Activated CD8-positive, alpha-beta memory T cell treated with anti-CD3 and anti-CD28 coated beads, Interleukin-2, amount 50 U/mL, for 24 hours (primary cell): Measurements from ENCODE around the gene MYBPC3.

ENCODE experiments used
- DNase-seq: peaks from one replicate; pipeline ENCODE4 v3.0.0-alpha.2; 2020; ENCODE audit errors: extremely low read depth

MYBPC3 gene

DNA sequence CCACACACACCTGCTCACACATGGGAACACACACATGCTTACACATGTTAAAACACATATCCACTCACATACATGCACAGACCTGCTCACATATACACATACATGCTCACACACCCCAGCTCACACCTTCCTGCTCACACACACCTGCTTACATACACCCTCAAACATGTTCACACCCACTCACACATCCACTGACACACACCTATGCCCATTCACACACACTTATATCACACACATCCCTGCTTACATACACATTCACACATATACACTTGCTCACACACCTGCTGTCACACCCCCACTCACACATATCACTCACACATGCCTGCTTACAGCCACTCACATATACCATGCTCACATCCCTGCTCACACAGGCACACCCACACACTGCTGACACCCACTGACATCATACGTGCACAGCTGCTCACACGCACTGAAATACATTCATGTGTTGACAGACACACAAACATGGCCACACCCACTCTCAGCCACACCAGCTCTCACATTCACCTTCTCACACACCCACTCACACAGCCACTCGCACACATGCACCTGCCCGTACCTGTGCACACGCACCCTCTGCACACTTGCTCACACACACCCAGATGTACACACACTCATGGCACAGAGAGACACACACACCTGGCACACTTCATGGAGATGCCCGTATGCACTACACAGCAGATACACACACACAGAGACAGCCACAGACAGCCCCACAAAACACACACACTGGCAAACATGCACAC is 5.7 kb upstream of the MYBPC3 start:
- no peak for DNase-seq

DNA sequence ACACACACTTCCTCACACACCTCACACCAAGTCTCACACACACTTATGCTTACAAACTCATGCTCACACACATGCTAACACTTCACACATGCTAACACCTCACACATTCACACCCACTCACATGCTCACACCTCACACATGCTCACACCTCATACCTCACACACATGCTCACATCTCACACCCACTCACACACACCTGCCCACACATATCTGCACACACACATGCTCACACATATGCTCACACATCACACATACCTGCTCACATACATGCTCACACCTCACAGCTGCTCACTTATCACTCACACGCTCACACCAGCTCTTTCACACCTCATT is 4.5 kb upstream of the MYBPC3 start:
- no peak for DNase-seq

DNA sequence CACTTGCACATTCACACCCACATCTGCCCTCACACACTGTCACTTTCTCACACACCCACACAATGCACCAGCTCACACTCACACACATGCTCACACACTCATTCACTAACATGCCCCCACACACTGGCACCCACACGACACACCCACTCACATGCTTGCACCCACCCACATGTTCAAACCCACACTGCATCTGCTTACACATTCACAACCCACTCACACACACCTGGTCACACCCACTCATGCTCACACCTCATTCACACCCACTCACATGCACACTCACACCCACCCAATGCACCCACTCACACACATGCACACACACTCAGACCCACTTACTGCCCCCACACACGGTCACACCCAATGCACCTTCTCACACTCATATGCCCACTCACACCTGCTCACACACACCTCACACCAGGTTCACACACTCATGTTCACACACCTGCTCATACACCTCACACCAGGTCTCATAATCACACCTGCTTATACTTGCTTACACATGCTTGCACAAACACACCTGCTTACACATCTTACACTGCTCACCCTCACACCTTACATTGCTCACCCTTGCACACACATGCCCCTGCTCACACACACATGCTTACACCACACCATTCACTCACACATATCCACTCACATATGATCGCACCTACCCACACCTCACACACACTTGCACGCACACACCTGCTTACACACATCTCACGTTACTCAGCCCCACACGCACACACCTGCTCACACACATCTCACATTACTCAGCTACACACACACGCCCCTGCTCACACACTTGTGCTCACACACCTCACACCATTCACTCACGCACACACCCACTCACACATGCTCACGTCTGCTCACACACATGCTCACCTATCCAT is 3.9 kb upstream of the MYBPC3 start:
- DNase-seq: no peak

GRCh38 chr11:47355283-47356128 is 3.0 kb upstream of the MYBPC3 start:
- DNase-seq: no peak

DNA sequence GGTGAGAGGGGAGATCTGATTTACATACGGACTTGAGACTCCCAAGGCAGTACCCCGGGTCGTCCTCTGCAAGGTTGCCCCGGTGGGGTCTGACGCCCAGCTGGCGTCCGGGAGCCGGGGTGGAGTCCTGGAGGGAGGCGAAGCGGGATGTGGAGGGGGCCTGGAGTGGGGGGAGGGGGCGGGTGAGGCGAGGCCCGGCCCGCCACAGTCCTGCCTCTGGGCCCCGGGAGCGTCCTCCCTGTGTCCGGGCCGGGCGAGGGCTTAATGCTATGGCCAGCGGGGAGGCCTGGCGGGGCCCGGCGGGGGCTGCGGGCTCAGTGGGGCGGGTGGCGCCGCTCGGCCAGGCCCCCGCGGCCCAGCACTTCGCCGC is 2.4 kb upstream of the MYBPC3 start:
- no peak for DNase-seq

GRCh38 chr11:47353978-47354774 is 1.7 kb upstream of the MYBPC3 start:
- no peak for DNase-seq

DNA sequence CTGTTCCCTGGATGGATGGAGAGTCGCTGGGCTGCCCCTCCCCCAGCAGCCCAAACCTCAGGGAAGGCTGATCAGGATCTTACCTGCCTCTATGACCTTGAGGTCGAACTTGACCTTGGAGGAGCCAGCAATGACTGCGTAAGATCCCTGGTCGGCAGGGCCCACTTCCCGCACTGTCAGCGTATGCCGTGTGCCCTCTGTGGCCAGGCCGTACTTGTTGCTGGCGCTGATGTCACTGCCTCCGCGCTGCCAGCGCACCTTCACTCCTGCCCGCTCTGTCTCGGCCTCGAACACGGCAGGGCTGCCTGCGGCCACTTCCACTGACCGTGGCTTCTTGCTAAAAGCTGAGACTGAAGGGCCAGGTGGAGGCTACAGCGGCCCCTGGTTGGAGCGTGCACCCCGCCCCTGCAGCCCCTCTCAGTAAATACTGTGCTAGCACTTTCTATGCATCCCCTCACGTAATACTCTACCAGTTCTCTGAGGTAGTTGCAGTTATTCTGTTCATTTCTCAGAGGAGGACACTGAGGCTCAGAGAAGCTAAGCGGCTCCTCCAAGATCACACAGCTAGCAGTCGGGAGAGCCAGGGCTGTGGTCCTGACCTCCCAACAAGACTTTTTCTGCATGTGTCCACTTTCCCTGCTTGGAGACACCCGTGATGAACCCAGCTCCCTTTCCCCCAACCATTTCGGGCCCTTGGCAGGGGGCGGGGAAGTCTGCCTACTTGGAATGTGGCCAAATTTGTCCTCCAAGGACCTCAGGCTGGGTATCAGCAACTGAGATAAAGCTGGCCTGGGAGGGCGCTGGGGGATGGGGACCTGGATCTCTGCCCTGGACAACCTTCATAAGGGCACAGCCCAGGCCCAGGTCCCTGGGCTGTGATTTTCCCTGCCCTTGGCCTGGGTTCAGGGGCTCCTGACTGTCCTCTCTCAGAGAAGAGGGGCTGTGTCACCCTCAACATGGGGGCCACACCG is 1.1 kb downstream of the MYBPC3 start:
- no peak for DNase-seq

DNA sequence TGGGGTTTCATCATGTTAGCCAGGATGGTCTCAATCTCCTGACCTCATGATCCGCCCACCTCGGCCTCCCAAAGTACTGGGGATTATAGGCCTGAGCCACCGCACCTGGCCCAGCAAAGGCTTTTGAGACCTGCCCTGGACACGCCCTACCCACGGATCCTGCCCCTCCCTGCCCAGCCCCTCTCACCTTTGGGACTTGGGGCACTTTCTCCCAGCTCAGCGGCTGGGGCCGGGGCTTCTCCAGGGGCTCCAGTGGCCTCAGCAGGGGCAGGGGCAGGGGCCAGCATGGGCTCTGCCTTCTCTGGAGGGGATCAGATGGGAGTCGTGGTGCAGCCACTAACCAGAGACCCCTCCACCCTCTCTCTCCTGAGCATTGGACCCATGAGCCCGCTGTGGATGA is 2.2 kb downstream of the MYBPC3 start:
- DNase-seq: no peak

GRCh38 chr11:47349521-47350095 is 2.9 kb downstream of the MYBPC3 start:
- no peak for DNase-seq

DNA sequence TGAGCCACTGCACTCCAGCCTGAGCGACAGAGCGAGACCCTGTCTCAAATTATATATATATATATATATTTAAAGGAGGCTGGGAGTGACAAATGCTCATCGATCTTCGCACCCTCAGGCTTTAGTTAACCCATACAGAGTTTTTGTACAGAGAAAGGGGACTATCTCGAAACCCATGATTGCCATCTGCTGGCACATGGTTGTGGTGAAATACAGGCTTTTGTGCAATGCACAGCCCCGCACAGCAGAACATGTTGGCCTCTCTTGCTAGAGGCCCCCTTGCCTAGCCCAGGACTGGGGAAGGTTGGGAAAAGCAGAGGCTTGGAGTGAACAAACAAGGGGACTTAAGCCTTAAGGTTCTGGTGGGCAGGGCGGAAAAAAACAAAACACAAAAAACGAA is 3.6 kb downstream of the MYBPC3 start:
- DNase-seq: no peak

DNA sequence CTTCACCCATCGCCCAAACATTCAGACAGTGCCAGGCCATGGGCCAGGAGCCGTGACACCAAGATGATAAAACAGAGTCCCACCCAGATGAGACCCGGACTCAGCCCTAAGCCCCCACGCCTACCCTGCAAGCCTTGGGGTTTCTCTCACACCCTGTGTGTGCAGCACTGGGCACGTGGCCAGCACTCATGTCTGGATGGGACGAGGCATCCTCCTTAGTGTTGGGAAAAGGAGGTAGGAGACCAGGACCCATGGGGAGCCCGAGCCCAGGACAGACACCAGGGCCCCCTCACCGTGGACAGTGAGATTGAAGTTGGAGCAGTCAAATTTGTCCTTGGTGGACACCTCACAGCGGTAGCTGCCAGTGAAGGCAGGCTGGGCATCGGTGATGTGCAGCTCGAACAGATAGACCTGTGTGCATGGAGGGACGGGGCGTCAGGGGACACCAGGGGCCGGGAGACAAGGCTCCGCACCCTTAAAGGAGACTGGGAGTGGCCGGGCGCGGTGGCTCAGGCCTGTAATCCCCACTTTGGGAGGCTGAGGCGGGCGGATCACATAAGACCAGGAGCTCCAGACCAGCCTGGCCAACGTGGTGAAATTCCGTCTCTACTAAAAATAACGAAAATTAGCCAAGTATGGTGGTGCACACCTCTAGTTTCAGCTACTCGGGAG is 4.2 kb downstream of the MYBPC3 start:
- DNase-seq: no peak

DNA sequence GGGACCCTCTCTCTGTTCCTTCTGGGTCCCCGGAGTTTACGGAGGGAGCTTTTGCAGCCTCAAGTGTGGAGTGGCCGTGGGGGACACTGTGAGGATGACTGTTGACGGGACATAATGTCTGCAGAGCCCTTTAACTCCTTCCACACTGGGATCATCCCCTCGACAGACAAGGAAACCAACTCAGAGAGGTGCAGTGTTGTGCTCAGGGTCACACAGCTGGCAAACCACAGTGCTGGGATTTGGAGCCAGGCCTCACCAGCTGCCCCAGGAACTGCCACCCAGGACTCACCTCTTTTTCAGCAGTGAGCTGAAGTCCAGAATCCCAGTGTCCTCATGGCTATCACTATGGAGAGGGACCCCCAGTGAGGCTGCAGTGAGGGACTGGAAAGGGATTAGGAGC is 5.4 kb downstream of the MYBPC3 start:
- DNase-seq: no peak

GRCh38 chr11:47345890-47346563 is 6.5 kb downstream of the MYBPC3 start:
- DNase-seq: no peak

DNA sequence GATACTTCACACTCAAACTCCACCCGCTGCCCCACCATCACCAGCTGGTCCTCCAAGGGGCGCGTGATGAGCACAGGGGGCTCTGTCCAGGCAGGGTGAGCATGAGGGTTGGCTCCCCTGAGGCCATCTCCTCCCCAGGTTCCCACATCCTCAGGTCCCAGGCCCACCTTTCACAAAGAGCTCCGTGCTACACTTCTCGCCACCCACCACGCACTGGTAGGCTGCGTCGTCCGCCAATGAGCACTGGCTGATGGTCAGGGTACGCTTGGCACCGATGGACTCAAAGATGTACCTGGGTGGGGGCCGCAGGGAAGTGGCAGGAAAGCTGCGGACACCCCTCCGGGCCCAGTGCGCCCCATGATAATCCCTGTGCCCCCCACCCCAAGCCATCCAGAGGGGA is 9.6 kb downstream of the MYBPC3 start:
- no peak for DNase-seq

DNA sequence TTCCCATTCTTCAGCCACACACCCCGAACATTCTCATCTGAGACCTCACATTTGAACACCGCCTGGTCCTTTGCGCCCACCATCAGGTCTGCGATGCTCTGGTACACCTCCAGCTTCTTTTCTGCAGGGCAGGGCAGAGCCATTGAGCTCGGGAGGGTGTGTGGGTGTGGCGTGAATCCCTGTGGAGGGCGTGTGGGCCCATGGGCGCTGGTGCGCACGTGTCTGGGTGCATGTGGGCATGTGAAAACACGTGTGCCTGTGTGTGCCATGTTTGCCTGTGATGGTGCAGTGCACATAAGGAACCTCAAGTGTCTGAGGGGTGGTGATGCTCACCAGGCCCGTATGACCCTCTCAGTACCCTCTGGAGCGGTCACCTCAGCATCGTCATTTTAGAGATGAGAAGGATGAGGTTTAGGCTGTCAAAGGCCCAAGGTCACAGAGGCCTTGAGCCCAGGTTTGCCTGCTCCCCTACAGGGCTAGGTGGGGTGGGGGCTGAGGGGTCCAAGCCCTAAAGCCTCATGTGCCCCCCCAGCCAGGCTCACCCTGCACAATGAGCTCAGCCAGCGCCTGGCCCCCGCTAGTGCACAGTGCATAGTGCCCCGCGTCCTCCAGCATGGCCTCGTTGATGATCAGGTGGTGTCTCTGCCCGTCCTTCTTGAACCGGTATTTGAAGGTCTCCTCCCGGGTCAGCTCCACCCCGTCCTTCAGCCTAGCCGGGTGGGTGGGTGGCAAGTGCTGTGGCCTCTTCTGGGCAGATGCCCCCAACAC is 10.3 kb downstream of the MYBPC3 start:
- no peak for DNase-seq

- DNase-seq: no peak
Measured at GRCh38 chr11:47340980-47341775, 11.3 kb downstream of the MYBPC3 start.

DNA sequence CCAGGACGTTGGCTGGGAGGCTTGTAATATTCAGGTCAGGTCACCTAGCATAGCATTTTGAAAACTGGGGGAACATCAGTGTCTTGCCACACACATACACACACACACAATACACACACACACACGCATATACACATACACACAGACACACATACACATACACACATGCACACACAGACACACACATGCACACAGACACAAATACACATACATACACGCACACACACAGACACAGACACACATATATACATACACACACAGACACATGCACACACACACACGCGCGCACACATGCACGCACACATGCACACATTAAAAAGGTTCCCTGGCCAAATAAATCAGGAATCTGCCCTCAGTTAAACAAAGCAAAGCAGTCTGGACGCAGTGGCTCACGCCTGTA is 12.5 kb downstream of the MYBPC3 start:
- DNase-seq: no peak
